GM19328 (cell line): ENCODE measurements around the gene RTN4RL1.

Source experiments
- ATAC-seq: cut with Tn5 transposase; IDR thresholded peaks from one replicate; pipeline ENCODE4 v1.9.1; 2021; ENCODE audit warnings: mild to moderate bottlenecking, moderate library complexity; ENCODE audit not compliant: unreplicated experiment

RTN4RL1 gene

DNA sequence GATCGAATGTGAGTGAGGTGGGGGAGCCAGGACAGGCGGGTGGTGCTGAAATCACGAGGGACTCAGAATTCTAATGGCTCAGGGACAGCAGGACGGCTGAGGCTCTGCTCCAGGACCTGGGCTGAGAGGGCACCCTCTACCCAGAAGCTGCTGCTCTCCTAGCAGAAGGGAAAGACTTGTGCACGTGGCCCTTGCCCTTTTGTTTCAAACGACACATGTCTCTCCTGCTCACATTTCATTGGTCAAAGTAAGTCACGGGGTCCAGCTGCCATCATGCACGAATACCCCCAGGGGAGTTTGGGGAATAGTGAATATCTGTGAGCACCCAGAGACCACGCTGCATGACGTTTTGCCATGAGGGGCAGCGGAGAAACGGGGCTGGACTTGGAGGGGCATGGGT lies 73.2 kb downstream of the RTN4RL1 start:
- no peak for ATAC-seq

DNA sequence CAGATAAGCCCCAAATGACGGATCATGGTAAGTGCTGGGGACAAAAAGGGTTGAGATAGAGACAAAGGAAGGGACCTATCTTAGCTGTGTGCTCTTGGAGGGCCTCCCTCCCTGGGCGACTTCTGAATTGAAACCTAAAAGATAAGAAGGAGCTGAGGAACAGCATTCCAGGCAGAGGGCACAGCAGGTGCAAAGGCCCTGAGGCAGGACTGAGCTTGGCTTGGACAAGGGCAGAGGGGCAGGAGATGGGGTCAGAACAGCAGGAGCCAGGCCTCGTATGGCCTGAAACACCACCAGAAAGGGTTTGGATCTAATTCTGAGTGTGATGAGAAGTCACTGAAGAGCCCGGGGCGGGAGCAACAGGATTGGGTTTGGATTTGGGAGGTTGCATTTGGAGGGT lies 75.4 kb downstream of the RTN4RL1 start:
- no peak for ATAC-seq

DNA sequence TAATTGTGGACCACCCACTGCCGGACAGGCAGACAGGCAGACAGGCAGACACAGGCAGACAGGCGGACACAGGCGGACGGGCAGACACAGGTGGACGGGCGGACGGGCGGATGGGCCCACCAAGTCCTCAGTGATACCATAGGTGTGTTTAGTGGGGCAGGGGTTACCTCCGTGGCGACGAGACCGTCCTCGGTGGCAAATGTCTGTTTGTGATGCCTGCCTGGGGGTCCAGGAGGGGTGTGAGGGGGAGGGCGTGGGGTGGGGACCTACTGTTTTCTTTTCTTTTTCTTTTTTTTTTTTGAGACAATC lies 76.7 kb downstream of the RTN4RL1 start:
- ATAC-seq = no peak

DNA sequence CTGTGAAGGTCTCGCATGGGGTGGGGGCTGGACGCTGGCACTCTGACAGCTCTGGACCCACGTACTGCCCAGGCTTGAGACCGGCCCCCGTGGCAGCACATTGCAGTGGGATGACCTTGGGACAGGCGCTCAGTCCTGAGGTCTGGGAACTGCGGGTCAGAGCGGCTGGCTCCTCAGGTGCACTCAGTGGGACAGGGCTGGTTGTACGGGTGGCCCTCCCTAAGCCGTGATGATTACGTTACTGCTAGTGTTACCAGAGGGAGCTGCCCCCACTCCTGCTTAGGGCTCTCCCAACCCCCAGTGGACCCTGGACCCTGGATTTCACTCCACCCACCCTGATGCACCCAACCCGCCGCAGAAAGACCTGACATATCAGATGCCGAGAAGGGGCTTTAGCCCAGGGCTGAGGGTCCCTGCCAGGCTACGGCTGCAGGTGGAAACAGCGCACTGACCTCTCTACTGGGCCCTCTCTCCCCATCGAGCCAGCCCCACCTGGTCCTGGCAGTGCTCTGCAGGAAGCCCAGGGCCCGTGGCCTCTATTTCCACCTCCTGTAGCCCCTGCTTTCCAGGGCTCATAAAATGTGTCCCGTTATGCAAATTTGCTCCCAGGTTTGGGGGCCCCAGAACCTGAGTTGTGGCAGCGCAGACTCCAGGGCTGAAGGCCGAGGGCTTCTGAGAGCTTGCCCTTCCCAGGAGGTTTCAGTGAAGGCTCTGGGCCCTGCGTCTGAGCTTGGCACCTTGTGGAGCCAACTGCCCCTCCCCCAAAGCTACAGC lies 77.2 kb downstream of the RTN4RL1 start:
- ATAC-seq = no peak

DNA sequence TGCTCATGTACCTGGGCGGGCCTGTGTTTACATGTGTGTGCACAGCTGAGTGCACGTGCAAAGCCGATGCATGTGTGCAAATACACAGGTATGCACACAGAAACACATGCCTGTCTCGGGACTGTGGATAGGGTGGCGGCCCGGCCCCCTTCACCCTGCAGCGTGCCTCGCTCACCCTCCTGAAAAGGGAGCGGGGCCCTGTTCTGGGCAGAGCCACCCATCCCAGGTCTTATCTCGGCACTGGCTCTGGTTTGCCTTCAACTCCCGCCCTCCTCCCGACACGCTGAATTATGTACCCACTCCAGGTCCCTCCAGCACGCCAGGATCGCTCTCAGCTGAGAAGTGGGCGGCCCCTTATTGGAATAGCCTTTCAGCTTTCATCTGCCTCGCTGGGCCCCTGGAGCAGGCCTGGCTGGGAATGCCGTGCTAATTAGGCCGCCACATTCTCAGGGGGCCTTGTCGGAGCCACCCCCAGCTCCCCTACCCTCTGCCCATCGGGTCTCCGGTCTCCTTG lies 77.8 kb downstream of the RTN4RL1 start:
- ATAC-seq = no peak

DNA sequence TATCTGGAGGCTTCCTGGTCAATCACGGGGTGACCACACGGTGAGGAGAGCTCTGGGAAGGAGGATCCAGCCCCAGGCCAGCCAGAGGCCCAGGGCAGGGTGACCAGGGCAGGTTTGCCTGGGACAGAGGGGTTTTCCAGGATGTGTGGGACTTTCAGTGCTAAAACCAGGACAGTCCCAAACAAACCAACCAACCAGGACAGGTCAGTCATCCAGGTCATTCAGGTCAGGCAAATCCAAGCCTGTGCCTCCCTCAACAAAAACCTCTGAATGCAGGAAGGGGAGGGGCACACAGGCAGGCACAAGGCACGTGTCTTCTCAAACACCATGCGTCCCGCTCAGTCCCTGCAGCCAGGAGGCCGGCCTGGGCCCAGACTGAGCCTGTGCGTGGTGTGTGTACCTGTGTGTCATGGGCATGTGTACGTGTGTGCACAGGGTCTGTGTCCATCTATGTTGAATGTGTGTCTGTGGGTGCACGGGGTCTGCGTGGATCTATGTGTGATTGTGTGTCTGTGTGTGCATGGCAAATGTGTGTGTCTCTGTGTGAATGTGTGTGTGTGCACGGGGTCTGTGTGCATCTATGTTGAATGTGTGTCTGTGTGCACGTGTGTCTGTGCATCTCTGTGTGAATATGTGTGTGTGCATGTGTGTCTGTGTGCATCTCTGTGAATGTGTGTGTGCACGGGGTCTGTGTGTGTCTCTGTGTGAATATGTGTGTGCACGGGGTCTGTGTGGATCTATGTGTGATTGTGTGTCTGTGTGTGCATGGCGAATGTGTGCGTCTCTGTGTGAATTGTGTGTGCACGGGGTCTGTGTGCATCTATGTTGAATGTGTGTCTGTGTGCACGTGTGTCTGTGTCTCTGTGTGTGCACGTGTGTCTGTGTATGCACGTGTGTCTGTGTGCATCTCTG lies 78.9 kb downstream of the RTN4RL1 start:
- no peak for ATAC-seq

DNA sequence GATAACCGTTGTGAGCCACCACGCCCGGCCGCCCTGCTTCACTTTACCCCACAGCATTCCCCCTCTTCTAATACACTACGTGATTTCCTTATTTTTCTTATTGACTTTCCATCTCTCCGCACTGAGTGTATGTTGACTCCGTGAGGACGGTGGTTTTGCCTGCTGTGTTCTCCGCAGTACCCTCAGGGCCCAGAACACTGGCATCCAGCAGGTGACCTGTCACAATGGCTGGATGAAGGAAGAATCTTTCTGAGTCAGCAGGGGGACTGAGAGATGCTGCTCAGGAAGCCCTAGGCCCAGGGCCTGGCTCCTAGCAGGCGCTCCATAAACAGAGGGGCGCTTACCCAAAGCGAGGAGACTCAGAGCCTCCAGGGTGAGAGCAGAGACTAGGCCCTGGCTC lies 79.5 kb downstream of the RTN4RL1 start:
- ATAC-seq = no peak

DNA sequence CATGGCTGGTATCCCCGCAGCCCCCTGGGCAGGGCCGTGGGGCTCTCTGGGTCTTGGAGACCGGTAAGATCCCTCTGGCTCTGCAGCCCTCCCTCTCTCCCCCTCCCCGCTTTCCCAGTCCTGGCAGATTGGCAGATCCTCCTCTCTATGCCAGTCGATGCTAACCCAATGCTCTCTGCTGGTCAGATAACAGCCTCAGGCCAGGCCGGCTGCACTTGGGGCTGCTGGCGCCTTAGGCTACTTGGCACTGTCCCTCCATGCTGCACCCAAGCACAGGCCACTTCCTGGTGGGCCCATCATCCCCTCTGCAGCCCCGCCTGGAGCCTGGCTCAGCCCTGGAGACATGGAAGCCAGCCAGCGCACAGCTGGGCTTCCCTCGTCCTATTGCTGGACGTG lies 81.7 kb downstream of the RTN4RL1 start:
- ATAC-seq = no peak

DNA sequence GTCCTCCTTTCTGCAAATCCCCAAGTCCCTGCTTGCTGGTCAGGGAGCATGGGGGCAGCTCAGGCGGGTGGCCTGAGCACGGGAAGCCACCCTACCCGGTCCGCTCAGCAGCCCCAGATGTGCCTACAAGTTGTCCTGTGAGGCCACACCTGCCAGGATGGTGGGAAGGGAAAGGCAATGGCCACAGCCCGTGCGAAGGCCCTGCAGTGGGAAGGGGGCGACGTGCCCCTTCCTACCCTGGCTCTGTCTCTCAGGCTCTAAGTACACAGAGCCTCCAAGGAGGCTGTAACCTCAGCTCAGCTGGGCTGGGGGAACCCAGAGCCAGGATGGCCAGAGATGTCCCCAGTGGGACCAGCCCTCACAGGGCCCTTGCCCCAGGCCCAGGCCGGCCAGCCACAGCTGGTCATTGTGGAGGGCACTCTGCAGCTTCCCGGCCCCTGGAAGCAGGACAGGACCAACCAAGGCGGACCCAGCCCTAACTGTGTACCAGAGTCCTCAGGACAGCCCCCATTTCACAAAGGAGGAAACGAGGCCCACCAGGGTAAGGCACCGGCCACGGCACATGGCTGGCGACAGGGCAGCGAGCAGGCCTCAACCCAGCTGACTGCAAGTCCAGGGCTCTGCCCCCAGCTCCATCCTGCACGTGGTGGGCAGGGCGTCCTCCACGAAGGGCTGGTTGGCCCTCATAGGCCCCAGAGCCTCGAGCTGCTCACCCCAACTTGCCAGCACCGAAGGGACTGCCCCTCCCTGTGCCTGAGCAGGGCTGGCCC lies 82.3 kb downstream of the RTN4RL1 start:
- no peak for ATAC-seq

DNA sequence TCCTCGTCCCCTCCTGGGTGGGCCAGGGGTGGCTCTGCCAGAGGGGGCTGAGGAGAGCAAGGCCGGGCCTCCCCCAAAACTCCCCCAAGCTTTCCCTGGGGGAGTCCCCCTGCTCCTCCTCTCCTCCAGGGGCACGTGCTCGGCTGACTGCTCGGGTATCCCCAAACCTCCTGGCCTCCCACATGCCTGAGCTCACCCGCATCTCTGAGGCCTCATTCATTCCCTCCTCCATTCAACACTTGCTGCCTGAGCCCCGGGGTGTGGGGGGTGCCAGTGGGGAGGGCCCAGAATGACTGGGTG lies 83.1 kb downstream of the RTN4RL1 start:
- ATAC-seq = no peak

DNA sequence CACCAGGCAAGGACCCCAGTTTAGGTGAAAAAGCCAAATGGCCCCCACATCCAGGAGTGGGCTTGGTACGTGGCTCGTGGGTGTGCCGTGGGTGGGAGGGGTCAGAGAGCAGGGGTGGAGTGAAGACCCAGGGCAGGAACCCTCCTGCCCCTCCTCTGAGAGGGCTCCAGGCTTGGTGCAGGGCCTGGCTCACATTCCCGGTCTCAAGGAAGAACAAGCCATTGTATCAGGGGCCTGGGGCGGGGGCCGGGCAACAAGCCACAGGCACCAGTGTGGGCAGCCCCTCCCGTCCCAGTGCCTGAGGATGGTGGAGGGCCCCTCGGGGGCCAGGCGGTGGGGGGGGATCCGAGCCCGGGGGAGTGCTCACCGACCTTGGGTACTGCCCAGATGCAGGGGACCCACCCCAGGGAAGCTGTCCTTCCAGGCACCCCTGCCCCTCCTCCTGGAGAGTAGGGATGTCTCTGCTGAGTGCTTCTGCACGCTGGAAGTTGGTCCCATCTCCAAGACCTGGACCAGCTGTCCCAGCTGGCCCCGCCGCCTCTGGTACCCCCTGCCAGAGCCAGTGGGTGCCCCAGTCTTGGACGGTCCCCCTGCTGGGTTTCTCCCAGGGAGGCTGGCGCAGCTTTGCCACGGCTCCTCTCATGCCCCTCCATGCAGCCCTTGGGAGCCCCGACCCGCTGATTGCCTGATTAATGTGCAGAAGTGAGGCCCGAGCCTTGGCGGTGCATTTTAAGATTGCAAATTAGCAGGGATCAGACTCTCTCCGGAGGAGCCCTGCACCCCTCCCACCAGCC lies 83.7 kb downstream of the RTN4RL1 start:
- no peak for ATAC-seq

DNA sequence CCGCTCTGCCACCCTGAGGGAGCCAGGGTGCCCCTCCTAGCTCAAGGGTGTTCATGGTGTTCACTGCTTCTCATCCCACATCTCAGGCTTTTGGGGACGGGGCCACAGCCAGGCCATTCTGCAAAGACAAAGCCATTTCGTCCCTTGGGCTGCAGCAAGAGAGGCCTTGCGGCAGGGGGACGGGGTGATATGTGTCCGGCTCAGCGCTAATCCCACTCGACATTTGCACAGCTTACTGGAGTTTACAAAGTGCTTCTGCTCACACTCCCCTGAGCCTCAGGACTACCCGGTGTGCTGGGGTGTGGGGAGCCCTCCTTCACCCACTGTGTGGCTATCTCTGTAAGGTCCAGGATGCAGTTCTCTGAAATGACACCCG lies 84.3 kb downstream of the RTN4RL1 start:
- no peak for ATAC-seq

DNA sequence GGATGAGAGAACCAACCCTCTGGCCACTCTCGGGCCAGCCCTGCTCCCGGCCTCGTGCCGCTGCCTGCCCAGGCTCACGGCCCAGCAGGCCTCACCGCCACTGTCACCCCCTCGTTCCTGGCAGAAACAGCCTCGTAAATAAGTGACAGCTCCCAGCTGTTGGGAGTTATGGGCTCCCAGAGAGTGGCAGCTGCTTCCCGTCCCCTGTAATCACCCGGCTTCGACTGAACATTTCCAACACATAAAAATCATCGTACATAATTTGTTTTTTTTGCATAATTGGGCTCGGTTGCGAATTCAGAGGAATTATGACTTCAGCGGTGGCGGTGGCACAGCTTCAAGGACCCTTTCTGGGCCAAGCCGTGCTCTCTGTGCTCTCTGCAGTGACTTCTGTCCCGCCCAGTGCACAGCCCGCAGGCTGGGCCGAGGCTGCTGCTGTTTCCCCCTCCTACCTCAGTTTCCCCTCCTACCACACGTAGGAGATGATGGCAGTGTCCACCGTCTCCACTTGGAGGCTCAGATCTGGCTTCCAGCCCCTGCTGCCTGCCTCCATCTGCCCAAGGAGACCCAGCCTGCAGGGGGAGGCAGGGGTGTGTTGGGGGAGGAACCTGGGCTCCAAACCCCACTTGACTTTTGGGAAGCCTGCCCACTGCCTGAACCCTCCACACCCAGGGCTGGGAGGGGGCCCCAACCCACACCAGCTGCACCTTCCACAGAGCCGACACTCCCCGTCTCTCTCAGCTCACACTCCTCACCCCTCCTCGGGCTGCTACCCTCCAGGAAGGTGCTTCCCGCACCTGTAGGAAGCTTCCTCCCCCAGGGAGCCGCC lies 84.9 kb downstream of the RTN4RL1 start:
- ATAC-seq = no peak

DNA sequence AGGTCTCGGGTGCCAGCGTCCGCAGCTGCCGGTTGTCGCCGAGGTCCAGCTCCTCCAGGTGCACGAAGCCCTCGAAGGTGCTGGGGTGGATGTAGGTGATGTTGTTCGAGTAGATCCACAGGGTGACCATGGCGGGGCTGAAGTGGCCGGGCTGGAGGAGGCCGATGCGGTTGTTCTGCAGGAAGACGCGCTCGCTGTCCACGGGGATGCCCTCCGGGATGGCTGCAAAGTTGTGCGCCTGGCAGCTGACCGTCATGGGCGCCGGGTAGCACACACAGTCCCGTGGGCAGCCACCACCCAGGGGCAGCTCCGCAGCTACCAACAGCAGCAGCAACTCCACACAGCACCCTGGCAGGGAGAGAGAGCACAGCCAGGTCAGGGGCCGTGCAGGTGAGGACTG lies 87.7 kb downstream of the RTN4RL1 start:
- no peak for ATAC-seq

DNA sequence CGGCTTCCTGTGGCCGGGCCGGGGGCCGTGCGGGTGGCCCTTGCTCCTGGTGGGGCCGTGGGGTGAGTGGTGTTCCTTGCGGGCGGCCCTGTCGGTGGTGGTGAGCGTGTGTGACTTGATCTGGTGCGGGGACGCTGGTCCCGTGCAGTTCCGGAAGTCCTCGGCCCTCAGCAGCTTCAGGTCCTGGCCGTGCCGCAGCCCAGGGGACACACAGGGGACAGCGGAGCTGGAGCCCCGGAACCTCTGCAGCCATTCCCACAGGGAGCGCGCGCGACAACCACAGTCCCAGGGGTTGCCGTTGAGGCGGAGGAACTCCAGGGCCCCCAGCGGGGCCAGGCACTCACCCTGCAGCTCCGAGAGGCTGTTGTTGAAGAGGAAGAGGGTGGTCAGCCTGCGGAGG lies 88.4 kb downstream of the RTN4RL1 start:
- ATAC-seq = no peak

DNA sequence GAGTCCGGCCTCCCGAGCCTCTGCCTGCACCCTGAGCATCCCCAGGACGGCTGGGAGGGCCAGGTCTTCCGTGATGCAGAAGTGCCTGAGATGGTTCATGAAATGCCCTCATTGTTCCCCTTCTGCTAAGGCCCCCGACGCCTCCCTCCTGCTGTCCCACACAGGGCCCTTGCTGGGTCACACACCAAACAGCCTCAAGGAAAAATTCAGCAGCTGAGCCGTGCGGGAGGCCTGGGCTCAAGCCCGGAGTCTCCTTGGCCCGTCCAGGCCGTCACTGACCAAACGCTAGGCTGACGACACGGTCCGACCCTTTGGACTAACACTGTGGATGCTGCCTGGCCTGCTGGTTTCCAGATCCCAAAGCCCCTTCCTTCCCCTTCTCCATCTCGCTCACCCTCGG lies 90.2 kb downstream of the RTN4RL1 start:
- no peak for ATAC-seq

DNA sequence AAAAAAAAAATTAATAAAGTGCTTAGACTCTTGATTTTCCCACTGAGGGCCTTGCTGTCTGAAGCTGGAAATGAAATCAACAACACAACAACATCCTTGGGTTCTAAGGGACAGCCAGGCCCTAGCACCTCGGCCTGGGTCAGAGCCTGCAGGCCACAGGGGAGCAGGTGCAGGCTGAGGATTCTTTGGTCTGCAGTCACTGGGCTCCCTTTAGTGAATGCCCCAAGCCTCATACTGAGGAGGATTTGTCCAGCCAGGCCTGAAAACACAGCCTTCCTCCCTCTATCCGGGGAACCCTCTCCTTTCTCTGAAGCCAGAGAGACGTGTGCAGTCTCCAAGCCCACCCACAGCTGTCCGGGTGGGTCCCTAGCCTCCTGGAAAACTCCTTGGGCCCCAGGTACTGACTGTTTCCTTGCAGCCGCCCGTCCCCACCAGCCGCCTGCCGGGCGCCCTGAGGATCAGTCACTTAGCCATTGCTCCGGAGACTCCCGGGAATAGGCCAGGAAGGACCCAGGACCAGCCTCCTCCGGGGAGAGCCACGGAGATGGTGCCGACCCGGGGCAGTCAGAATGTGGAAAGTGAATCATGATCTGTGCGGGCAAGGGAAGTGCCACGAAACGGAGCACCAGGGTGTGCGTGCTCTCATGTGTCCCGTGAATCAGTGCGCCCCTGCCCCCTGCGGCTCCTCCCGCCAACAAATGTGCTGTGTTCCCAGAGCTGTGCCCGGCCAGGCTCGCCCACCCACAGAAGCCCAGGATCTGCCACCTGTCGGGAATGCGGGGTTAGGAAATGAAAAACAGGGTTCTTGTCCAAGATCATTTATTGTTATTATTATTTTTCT lies 91.0 kb downstream of the RTN4RL1 start:
- ATAC-seq = no peak

DNA sequence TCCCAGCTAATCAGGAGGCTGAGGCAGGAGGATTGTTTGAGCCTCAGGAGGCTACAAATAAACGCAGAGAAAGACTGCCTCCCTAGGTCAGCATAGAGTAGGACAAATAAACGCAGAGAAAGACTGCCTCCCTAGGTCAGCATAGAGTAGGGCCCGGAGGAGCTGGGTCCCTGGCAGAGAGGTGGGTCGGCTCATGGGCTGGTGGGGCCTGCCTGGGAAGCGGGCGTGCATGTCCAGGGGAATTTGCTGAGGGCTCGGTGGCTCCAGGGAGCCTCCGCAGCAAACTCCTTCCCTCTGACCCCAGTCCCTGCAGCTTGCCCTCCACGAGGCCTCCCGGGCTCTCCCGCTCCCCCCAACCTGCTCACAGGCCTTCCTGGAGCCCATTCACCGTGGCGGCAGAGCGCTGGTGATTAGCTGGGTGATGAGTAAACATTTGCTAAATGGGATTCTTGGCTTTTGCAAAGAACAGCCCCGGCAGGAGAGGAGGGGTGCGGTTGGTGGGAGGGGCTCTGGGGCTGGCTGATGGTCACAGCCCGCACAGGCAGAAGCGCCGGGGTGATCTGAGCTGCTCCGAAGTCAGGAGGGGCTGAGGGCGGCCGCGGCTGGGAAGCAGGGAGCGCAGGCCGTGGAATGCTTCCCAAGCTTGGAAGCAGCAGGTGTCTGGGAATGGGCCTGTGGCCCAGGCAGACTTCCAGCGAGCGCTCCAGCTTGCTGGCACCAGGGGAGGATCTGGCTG lies 93.1 kb downstream of the RTN4RL1 start:
- ATAC-seq = no peak

DNA sequence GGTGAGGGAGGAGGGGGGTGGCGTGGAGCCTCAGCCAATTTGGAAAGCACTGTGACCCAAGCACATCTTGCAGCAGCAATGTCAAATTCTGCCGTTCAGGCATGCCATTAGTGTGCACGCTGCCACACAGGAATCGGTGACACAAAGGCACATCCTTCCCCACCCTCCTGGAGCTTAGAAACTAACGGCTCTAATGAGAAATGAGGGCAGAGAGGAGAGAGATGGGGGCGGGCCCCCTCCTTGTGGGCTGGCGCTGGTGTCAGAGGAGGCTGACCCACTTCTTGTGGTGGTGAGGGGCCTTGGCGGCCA lies 94.8 kb downstream of the RTN4RL1 start:
- ATAC-seq = no peak
